Ammon's horn (tissue), 1 donor: ENCODE results near the gene BAIAP2L1.
"Not testable (repeated sequence)": the region's sequence is repeated elsewhere in the genome, so short reads cannot be mapped to it uniquely, and the experiment has no call there.

Experiments
- DNase-seq: peaks from one replicate; pipeline ENCODE4 v3.0.0-alpha.2; 2016; ENCODE audit warnings: low spot score

The BAIAP2L1 gene

DNA sequence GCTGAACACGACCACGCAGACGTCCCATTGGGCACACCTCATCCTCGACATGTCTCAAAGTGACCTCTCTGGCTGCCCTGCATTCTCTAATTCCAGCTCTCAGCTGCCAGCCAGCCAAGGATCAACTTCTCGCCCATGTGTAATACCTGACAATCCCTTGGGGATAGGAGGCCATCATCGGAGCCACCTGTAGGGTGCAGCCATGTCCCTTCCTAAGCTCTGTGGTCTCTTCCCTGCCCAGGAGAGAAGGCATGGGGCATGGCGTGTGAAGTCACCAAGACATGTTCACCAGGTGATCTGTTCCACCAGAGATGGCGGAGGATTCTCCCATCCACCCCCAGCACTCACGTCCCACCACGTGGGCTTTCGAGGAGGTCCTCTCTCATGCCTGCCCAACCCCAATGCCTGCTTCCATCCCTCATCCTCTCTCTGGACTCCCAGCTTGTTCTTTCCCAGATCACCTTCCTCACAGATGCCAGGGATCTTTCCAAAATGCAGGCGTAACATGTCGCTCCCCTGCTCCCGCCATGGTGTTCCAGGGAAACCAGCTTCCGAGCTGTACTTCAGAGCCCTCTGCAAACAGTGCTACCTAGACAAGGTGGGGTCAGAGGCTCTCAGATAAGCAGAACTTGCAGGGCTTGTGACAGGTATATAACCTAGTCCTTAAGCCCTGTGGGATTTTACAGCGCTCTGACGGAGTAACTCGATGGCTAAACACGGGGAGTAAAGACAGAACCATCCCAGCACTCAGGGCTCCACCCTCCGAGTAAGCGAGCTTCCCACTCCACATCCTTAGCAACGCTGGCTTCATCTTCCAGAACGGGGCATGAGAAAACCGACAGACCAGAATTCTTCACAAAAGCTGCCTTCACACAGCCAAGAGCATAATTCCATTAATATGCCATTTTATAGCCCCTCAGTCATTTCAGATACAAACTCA lies 78.3 kb downstream of the BAIAP2L1 start:
- DNase-seq = no peak

- DNase-seq = no peak
Observed at GRCh38 chr7:98321301-98321700, 79.6 kb downstream of the BAIAP2L1 start.

- no peak for DNase-seq
Observed at GRCh38 chr7:98319176-98319575, 81.7 kb downstream of the BAIAP2L1 start.

- DNase-seq = no peak
Observed at GRCh38 chr7:98317366-98318040, 83.4 kb downstream of the BAIAP2L1 start.

DNA sequence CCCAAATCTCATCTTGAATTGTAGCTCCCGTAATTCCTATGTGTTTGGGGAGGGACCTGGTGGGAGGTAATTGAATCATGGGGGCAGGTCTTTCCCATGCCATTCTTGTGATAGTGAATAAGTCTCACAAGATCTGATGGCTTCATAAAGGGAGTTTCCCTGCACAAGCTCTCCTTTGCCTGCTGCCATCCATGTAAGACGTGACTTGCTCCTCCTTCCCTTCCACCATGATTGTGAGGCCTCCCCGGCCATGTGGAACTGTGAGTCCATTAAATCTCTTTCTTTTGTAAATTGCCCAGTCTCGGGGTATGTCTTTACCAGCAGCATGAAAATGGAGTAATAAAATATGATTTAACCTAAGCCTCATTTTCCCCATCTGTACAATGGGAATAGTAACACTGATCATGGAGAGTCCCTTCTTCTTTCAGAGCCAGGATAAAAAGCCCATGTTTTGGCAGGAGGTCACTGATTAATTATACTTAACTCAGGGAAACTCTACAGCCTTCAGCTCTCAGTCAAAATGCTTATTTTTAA lies 84.8 kb downstream of the BAIAP2L1 start:
- not testable (repeated sequence) for DNase-seq

GRCh38 chr7:98315318-98315993 lies 85.4 kb downstream of the BAIAP2L1 start:
- DNase-seq = no peak

GRCh38 chr7:98314469-98314868 lies 86.4 kb downstream of the BAIAP2L1 start:
- no peak for DNase-seq

DNA sequence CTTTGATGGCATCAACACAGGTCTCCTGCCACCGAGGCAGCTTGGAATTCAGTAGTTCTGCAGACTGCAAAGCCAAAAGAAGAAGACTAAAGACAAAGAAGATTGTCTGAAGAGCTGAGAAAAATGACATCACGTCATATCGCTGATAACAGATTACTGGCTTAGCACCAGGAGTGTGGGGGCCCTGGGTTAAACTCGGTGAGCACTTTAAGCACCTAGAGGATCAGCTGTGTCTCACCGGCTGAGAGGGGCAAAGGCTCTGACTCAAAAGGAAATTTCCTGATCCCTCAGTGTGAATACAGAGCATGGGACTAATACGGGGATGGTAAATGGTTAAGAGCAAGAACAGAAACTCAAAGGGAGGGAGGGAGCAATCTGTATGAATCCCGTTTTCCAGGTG lies 88.7 kb downstream of the BAIAP2L1 start:
- no peak for DNase-seq

- no peak for DNase-seq
Observed at GRCh38 chr7:98309566-98309965, 91.3 kb downstream of the BAIAP2L1 start.

- no peak for DNase-seq
Observed at GRCh38 chr7:98307971-98308466, 92.9 kb downstream of the BAIAP2L1 start.

GRCh38 chr7:98305951-98306535 lies 94.8 kb downstream of the BAIAP2L1 start:
- no peak for DNase-seq

GRCh38 chr7:98303906-98304305 lies 97.0 kb downstream of the BAIAP2L1 start:
- no peak for DNase-seq

DNA sequence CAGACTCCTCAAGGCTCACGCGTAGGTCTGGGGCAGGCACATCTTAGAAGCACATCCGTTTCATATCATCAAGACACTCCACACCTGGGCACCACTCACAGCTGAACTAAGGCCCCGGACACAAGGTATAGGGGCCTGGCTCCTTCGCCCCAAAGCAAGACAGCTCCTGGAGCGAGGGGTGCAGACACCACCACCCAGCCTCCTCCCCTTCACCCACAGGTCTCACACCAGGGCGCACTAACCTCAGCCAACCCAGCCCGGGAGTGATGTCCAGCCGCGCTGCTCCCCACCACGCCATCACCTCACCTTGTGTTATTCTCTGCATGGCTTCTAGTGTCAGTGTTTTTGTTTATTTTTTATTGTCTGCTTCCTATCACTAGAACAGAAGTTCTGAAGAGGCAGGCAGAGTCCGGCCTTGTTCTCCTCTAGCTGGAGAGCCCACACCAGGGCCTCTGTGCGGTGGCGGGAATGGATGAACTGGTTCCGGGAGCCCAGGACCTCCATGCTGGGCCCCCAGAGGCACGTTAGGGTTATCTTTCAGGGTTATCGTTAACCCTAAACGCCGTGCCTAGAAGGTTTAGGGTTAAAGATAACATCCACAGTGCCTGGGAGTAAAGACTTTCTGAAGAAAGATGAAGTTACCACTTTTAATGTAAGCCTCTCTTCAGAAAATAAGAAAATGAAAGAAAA lies 97.6 kb downstream of the BAIAP2L1 start:
- no peak for DNase-seq

- no peak for DNase-seq
Observed at GRCh38 chr7:98301693-98302470, 99.0 kb downstream of the BAIAP2L1 start.

- no peak for DNase-seq
Observed at GRCh38 chr7:98300595-98301372, 100.1 kb downstream of the BAIAP2L1 start.

DNA sequence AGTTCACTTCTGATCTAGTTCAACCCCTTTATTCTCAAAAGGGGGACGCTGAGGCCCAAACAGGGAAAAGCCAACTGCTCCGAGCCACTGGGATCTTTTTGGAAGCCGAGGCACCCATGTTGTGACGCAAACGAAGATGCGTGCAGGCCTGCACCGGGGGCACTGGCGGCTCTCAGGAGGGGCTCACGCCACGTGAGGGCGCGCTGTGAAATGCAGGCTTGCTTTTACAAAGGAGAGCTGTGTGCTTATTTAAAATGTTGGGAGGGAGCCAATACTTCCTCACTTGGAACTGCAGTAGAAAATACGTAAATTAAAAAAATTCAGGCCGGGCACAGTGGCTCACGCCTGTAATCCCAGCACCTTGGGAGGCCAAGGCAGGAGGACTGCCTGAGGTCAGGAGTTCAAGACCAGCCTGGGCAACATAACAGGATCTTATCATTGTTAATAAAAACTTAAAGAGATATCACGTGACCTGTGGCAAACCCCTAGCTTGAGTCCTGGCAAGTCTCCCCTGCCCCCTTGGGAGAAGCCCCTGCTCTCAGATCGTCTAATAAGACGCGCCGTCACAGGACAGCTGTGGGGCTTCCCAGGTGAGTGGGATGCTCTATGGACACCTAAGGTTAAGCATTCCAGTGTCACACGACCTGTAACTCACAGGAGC lies 103.1 kb downstream of the BAIAP2L1 start:
- DNase-seq = no peak

GRCh38 chr7:98296833-98297232 lies 104.1 kb downstream of the BAIAP2L1 start:
- no peak for DNase-seq

DNA sequence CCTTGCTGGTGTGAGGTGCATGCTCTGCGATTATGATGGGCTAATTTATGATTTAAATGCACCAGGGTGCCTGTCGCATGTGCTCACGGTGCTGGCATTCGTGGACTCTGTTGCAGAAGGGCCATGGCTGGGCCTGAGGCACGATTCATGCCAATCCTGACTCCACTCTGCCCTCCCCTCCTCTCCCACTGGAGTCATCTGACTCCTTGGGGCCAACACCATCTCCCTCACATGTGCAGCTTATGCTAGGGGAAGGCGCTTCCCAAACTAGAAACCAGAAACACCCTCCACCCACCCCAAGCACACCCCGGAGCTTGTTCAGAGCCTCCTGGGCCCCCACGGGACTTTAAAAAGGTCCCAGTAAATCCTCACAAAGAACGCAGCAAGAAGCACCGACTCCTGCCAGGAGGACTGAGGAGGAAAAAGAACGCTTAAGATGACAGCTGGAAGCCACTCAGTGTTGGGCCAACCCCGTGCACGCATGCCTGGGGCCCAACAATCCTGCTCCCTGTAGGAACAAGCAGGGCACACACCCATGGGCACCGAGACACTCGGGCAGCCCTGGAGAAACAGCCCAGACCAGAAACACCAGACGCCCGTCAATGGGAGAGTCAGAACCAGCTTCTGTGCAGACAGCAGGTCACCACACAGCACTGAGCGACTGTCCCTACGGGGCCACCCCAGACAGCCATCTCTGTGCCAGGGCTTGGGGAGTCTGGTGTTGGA lies 105.3 kb downstream of the BAIAP2L1 start:
- no peak for DNase-seq
